IPS DF 6.9 (cell line): ENCODE results near the gene TRERF1.

ENCODE experiments used
- DNase-seq: peaks from one replicate; pipeline ENCODE4 v3.0.0-alpha.2; 2013; ENCODE audit warnings: low read depth, low spot score
- H3K27ac ChIP-seq: one replicate; pipeline ENCODE4 v1.5.1; 2013; ENCODE audit warnings: low read length, control low read depth
- H3K27me3 ChIP-seq: 2 replicates; pipeline ENCODE4 v1.6.1; 2013; ENCODE audit warnings: mild to moderate bottlenecking, low read length; ENCODE audit not compliant: control insufficient read depth, insufficient read depth
- H3K36me3 ChIP-seq: 2 replicates; pipeline ENCODE4 v1.6.1; 2013; ENCODE audit warnings: low read length; ENCODE audit not compliant: control insufficient read depth, insufficient read depth
- H3K4me1 ChIP-seq: 2 replicates; pipeline ENCODE4 v1.6.1; 2013; ENCODE audit warnings: low read length; ENCODE audit not compliant: control insufficient read depth, insufficient read depth
- H3K4me3 ChIP-seq: 2 replicates; pipeline ENCODE4 v1.5.1; 2013; ENCODE audit warnings: mild to moderate bottlenecking, low read length
- H3K9me3 ChIP-seq: 2 replicates; pipeline ENCODE4 v1.6.1; 2013; ENCODE audit warnings: low read length, inconsistent platforms; ENCODE audit not compliant: control insufficient read depth, insufficient read depth
- WGBS: extraction: QIAGEN DNeasy Blood & Tissue Kit; methylation state at CpG from one replicate; pipeline ENCODE4 v1.1.7; 2013; ENCODE audit warnings: mixed read lengths, missing lambda C conversion rate; ENCODE audit not compliant: insufficient read length, insufficient coverage; 5-methylcytosine and 5-hydroxymethylcytosine counted together

TRERF1 gene

GRCh38 chr6:42339991-42340401 lies 111.7 kb downstream of the TRERF1 start:
- no peaks in the 10 kb centered on the region for H3K36me3 ChIP-seq
- H3K4me3 ChIP-seq, result no peak overlapping the region
- H3K9me3 ChIP-seq, result no peaks in the 10 kb centered on the region
- WGBS, result no CpG with 5 or more reads among the region's 2 CpGs
- DNase-seq, result no peak
- H3K27ac ChIP-seq, result no peak overlapping the region
- no peaks in the 10 kb centered on the region for H3K27me3 ChIP-seq
- H3K4me1 ChIP-seq, result no peaks in the 10 kb centered on the region; the same call in 1 of the 2 replicates

- Histone ChIP-seq H3K27me3 (no peaks in the 10 kb centered on the region), H3K36me3 (no peaks in the 10 kb centered on the region), H3K4me3 (no peak overlapping the region), H3K9me3 (no peaks in the 10 kb centered on the region), H3K27ac (no peak overlapping the region), H3K4me1 (no peaks in the 10 kb centered on the region)
- no peak for DNase-seq
- WGBS, result no CpG with 5 or more reads among the region's 7 CpGs
Observed at GRCh38 chr6:42338744-42339222, 112.9 kb downstream of the TRERF1 start.

- Histone ChIP-seq H3K9me3 (no peaks in the 10 kb centered on the region), H3K4me1 (no peaks in the 10 kb centered on the region), H3K4me3 (no peak overlapping the region), H3K36me3 (no peaks in the 10 kb centered on the region), H3K27ac (no peak overlapping the region), H3K27me3 (no peaks in the 10 kb centered on the region)
- no peak for DNase-seq
- WGBS, result no CpG with 5 or more reads among the region's 11 CpGs
Observed at GRCh38 chr6:42337985-42338743, 113.6 kb downstream of the TRERF1 start.

GRCh38 chr6:42336431-42336830 lies 115.3 kb downstream of the TRERF1 start:
- no CpG with 5 or more reads among the region's 5 CpGs for WGBS
- no peaks in the 10 kb centered on the region for H3K36me3 ChIP-seq
- no peaks in the 10 kb centered on the region for H3K9me3 ChIP-seq
- H3K27me3 ChIP-seq, result no peaks in the 10 kb centered on the region
- no peak for DNase-seq
- H3K4me3 ChIP-seq, result no peak overlapping the region
- H3K4me1 ChIP-seq, result no peaks in the 10 kb centered on the region
- H3K27ac ChIP-seq, result no peak overlapping the region

DNA sequence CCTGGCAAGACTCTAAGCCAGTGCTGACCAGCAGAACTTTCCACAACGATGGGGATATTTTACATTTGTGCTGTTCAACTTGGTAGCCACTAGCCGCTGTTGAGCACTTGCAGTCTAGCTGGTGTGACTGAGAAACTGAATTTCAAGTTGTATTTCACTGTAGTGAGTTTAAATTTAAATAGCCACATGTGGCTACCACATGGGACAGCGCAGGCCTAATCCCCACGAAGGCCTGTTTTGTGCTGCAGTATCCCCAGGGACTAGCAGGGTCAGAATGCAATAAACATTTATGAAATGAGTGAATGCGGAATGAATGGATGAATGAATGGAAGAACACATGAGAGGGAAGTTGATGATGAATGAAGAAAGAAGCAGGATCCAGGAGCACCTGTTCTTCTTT lies 115.8 kb downstream of the TRERF1 start:
- Histone ChIP-seq H3K36me3 (no peaks in the 10 kb centered on the region), H3K27ac (no peak overlapping the region), H3K4me3 (no peak overlapping the region), H3K27me3 (no peaks in the 10 kb centered on the region), H3K9me3 (no peaks in the 10 kb centered on the region), H3K4me1 (no peaks in the 10 kb centered on the region)
- DNase-seq, result no peak
- WGBS, result 100% methylated on average over 1 of the region's 5 CpGs

- Histone ChIP-seq H3K4me1 (no peaks in the 10 kb centered on the region), H3K9me3 (no peaks in the 10 kb centered on the region), H3K36me3 (no peaks in the 10 kb centered on the region), H3K27ac (no peak overlapping the region), H3K4me3 (no peak overlapping the region), H3K27me3 (no peaks in the 10 kb centered on the region)
- no CpG with 5 or more reads among the region's 2 CpGs for WGBS
- DNase-seq, result no peak
Observed at GRCh38 chr6:42334870-42335269, 116.9 kb downstream of the TRERF1 start.

- H3K27me3 ChIP-seq, result no peaks in the 10 kb centered on the region
- H3K9me3 ChIP-seq, result no peaks in the 10 kb centered on the region
- no peaks in the 10 kb centered on the region for H3K4me1 ChIP-seq
- no peak overlapping the region for H3K4me3 ChIP-seq
- WGBS, result no CpG with 5 or more reads among the region's 6 CpGs
- no peak overlapping the region for H3K27ac ChIP-seq
- no peak for DNase-seq
- no peaks in the 10 kb centered on the region for H3K36me3 ChIP-seq
Observed at GRCh38 chr6:42333612-42334011, 118.1 kb downstream of the TRERF1 start.

- Histone ChIP-seq H3K9me3 (no peaks in the 10 kb centered on the region), H3K27ac (no peak overlapping the region), H3K4me1 (no peaks in the 10 kb centered on the region), H3K27me3 (no peaks in the 10 kb centered on the region), H3K4me3 (no peak overlapping the region), H3K36me3 (no peaks in the 10 kb centered on the region)
- no CpG with 5 or more reads among the region's 4 CpGs for WGBS
- DNase-seq, result no peak
Observed at GRCh38 chr6:42332916-42333315, 118.8 kb downstream of the TRERF1 start.

- Histone ChIP-seq H3K27me3 (no peaks in the 10 kb centered on the region), H3K9me3 (no peaks in the 10 kb centered on the region), H3K4me1 (no peaks in the 10 kb centered on the region), H3K36me3 (no peaks in the 10 kb centered on the region), H3K4me3 (no peak overlapping the region), H3K27ac (no peak overlapping the region)
- WGBS, result no CpG with 5 or more reads among the region's 4 CpGs
- DNase-seq, result no peak
Observed at GRCh38 chr6:42331019-42331418, 120.7 kb downstream of the TRERF1 start.

GRCh38 chr6:42326248-42326647 lies 125.5 kb downstream of the TRERF1 start:
- H3K27ac ChIP-seq, result no peak overlapping the region
- no CpG with 5 or more reads among the region's 2 CpGs for WGBS
- H3K36me3 ChIP-seq, result no peaks in the 10 kb centered on the region
- H3K9me3 ChIP-seq, result no peaks in the 10 kb centered on the region
- DNase-seq, result no peak
- no peaks in the 10 kb centered on the region for H3K27me3 ChIP-seq
- H3K4me1 ChIP-seq, result no peaks in the 10 kb centered on the region
- no peak overlapping the region for H3K4me3 ChIP-seq
